HEK293T (cell line): ENCODE measurements around the gene ALDH1A3.

Experiments
- BHLHE40 ChIP-seq: fragments of 450-650 bp; IDR thresholded peaks from 2 replicates; pipeline ENCODE4 v1.6.1; 2016; ENCODE audit warnings: mild to moderate bottlenecking, moderate library complexity, borderline replicate concordance
- FOXA1 ChIP-seq: fragments of 450-650 bp; IDR thresholded peaks from 2 replicates; pipeline ENCODE4 v1.6.1; 2016; ENCODE audit warnings: mild to moderate bottlenecking
- HDGF ChIP-seq: fragments of 450-650 bp; IDR thresholded peaks from 2 replicates; pipeline ENCODE4 v1.6.1; 2017; ENCODE audit warnings: antibody characterized with exemption, borderline replicate concordance
- TARDBP ChIP-seq: fragments of 450-650 bp; IDR thresholded peaks from 2 replicates; pipeline ENCODE4 v1.6.1; 2016

GRCh38 chr15:100909565-100909964 lies 29.9 kb downstream of the ALDH1A3 start:
- no peak for TF ChIP-seq BHLHE40
- TF ChIP-seq FOXA1: no peak
- TF ChIP-seq HDGF: no peak
- no peak for TF ChIP-seq TARDBP
